Measurements from ENCODE around the gene CTH.

- TF ChIP-seq CTCF (IDR thresholded peaks at IDR 0.05; ENCODE audit: low read length) (no peak), EZH2 (optimal IDR thresholded peaks at IDR 0.05; ENCODE audit: low read depth, low read length) (no peak)
Measured at GRCh38 chr1:70386121-70386520, 24.9 kb upstream of the CTH start.

Data from MM.1S (cell line).